H4 (cell line): ENCODE measurements around the gene CDKN2B. TPM values are rescaled to one million over a fixed set of nuclear protein-coding genes. Genes with fewer than 3 reads are reported as not detected.

Source experiments
- DNase-seq: peaks from one replicate; pipeline ENCODE4 v3.0.0-alpha.2; 2015; ENCODE audit warnings: low spot score
- total RNA-seq: library from RNA; depleted of rRNA; stranded (reverse); fragments of >200 nt; shearing (Covaris generic); gene quantifications from 2 replicates; pipeline ENCODE4 v1.2.3, GENCODE V29; 2014

Gene CDKN2B
- total RNA-seq, 1 experiment from 2014 or later = not detected

GRCh38 chr9:22035591-22036011 is 26.5 kb upstream of the CDKN2B start:
- DNase-seq = no peak

GRCh38 chr9:22033012-22033630 is 24.0 kb upstream of the CDKN2B start:
- DNase-seq = no peak

DNA sequence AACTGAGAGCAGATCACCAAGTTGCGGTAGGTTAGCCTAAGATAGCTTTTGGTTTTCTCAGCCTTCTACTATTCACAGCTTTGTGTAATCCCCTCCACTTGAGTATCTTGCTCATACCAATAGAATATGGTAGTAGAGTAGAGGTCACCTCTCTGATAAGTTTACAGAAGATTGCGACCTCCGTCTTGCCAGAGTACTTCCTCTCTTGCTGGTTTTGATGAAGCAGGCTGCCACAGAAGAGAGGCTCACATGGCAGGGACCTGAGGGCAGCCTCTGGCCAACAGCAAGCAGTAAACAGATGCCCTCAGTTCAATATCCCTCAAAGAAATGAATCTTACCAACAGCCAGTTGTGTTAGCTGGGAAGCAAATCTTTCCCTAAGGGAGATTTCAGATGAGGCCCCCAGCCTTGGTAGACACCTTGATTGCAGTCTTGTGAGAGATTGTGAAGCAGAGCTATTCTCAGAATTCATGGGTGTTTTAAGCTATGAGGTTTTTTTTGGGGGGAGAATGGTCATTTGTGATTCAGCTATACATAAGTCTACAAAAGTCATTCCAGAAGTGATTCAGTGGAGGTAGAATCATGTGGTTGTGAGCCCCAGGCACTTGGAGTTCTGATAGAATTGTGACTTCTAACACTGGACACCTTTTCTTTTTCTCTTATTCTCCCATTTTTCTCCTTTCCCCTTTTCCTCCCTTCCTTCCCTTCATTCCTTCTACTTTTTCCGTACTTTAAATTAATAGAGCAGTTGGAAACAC is 22.7 kb upstream of the CDKN2B start:
- DNase-seq = no peak

GRCh38 chr9:22030101-22030598 is 21.0 kb upstream of the CDKN2B start:
- no peak for DNase-seq

DNA sequence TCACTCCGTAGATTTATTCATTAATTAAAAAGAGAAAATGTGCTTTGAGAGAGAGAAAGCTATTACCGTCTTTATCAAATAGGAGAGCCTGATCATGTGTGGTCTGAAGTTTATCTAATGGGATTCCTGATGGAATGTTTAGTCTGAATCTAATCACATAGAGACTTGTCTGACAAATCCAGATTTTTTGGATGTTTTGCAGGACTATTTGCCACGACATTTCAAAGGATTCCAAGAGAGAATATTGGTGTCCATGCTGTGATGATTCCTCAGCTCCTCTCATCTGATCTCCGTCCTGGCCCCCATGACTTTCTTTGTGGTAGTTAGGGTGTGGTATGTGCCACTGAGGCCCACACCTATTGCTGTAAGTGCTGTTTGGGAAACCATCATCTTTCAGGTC is 20.1 kb upstream of the CDKN2B start:
- DNase-seq = no peak

GRCh38 chr9:22028394-22028793 is 19.3 kb upstream of the CDKN2B start:
- DNase-seq = no peak

- no peak for DNase-seq
These were observed 17.6 kb upstream of the CDKN2B start for GRCh38 chr9:22026696-22027095.

- no peak for DNase-seq
These were observed 13.3 kb upstream of the CDKN2B start for GRCh38 chr9:22022396-22022795.

GRCh38 chr9:22010866-22011625 is 1.9 kb upstream of the CDKN2B start:
- DNase-seq = no peak

- DNase-seq = no peak
These were observed 382 bp upstream of the CDKN2B start for GRCh38 chr9:22009506-22009867.

DNA sequence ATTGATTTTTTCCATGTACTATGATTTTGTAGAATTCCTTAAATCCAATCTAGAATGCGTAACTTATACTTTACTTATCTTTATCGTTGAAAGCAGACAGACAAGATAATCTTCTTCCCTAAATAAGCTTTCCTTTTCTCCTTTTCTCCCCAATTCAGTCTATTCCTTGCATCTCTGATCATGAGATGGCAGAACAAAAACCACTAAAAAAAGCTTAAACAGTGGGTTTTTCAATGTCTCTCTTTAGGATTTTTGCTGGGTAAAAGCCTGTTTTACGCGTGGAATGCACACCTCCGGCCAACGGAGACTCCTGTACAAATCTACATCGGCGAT is 755 bp downstream of the CDKN2B start:
- no peak for DNase-seq

- no peak for DNase-seq
These were observed 3.2 kb downstream of the CDKN2B start for GRCh38 chr9:22005702-22006606.

GRCh38 chr9:22005021-22005701 is 3.9 kb downstream of the CDKN2B start:
- no peak for DNase-seq

GRCh38 chr9:22002038-22002437 is 7.1 kb downstream of the CDKN2B start:
- no peak for DNase-seq

DNA sequence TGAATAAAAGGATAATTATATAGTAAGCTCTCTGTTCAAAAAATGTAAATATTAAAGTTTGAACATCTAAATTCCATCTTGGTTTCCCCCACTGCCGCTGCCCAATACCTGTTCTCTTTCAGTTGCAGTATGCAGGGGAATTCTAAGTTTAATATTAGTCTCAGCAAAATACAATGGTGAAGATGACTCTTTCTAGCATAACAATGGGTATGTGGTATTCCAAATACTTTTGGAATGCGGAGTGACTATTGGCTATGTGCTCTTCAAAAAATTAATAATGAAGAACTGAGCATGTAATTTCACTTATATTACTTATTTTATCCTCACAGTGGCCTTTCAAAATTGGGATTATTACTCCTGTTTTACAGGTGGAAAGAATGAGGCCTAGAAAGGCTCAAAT is 11.1 kb downstream of the CDKN2B start:
- no peak for DNase-seq

- no peak for DNase-seq
These were observed 11.6 kb downstream of the CDKN2B start for GRCh38 chr9:21997480-21997879.

DNA sequence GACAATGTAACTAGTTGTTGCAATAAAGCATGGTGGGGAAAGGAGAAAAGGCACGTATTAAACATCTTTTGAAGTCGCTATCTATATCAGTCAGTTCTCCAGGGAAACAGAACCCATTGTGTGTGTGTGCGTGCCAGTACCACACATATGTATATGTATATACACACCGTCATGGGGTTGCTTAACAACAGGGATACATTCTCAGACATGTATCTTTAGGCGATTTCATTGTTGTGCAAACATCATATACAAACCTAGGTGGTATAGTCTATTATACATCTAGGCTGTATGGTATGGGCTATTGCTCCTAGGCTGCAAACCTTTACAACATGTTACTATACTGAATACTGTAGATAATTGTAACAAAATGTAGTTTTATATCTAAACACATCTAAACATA is 12.2 kb downstream of the CDKN2B start:
- no peak for DNase-seq

- no peak for DNase-seq
These were observed 12.7 kb downstream of the CDKN2B start for GRCh38 chr9:21996438-21996837.

DNA sequence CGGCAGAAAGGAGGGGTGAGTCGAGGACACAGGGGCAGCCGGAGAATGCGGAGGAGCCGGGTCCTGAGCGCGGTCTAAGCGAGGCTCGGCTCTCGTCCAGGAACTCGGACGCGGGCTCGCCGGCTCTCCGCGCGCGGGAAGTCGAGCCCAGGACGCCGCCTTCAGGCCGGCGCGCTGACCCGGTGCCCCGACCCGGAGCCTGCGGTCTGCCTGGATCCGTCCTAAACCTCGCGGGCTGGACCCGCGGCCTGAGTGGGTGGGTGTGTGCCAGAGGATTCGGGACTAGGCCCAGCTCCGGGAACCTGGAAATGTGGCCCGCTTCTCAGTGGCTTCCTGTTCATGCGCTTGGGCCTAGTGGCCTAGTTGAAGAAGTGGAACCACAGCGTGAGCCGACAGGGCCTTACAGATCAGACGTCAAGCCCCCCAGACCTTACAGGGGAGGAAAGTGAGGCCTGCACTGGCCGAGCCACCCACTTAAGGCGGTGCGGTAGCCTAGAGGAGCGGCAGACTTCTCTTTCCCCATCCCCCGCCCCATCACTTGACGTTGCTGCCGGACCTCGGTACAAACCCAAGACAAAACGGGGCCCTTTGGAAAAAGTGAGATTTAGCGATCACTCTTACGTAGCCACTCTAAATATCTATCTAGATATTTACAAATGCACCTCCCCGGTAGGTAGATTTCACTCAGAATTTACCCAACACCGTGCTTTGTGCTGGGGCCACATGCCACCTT is 13.3 kb downstream of the CDKN2B start:
- no peak for DNase-seq

DNA sequence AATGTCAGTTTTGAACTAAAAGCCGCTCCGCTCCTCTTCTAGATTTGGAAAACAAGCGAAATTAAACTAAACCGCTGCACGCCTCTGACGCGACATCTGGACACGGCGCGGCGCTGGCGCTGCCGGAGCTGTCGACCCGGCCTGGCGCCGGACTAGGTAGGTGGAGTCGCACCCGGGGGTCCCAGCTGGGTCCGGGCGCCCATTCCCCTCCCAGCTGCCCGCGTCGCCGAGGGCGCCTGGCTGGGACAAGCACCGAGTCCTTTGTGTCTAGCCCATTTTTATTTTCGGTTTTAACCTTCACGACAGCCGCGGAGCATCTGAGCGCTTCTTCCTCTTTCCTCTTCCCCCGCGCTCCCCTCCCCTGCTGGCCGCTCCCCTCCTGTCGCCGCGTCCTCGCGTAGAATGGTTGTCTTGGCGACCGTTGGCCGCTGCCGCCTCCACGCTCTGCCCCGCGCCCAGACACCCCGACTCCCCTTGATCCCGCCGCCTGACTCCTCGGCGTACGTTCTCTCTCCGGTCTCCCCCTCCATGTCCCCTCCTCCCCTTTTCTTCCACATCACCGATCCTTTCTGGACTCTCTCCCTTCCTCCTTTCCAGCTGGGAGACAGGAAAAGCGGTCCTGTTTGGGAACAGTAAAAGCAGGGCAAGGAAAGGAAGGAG is 14.0 kb downstream of the CDKN2B start:
- no peak for DNase-seq
